ENCODE results near the gene RIOK3. TPM values are rescaled to one million over a fixed set of nuclear protein-coding genes. Genes with fewer than 3 reads are reported as not detected.

RIOK3 gene
- total and polyA plus RNA-seq, 2 of the 4 experiments (the other 2 are of a cell fraction), result 21.5 to 38.9 TPM

DNA sequence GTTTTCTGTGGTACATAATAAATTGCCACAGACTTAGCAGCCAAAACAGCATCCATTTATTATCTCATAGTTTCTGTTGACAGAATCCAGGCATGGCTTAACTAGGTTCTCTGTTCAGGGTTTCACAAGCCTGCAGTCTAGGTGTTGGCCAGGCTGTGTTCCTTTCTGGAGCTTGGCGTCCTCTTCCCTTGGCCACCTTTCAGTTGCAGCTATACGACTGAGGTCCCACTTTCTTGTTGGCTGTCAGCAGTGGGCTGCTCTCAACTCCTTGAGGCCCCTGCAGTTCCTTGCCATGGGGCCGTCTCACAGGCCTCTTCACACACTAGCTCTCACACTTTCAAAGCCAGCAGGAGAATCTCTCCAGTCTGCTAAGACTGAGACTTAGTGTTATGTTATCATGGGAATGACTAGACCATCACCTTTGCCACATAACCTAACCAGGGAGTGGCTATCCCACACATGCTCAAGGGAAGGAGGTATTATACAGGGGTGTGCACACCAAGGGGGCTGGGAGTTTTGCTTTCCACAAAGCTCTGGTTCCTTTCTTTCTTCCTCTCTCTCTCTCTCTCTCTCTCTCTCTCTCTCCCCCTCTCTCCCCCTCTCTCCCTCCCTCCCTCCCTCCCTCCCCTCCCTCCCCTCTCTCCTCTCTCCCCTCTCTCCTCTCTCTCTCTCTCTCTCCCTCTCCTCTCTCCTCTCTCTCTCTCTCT is 15.8 kb downstream of the RIOK3 start:
- BruUV-seq (replicated peaks), result no TSS peak

More for the DNA sequence above, 15.8 kb downstream of the RIOK3 start:
- POLR2A ChIA-PET (ENCODE audit: unreplicated experiment), result no interaction called here
- H3K4me1 ChIP-seq (ENCODE audit: control insufficient read depth, insufficient read depth, low read length), result no peaks in the 10 kb centered on the region
- H3K14ac ChIP-seq (replicated peaks; ENCODE audit: low read depth, low read length), result no peak overlapping the region
- dilution Hi-C loops (cut with HindIII; ENCODE audit: low sequenced_read_pairs, unreplicated experiment) (no loop called here), intact Hi-C loops (cut with micrococcal nuclease) (no loop called here), in situ Hi-C loops (cut with MboI; ENCODE audit: low sequenced_read_pairs) (no loop called here)
- H2AFZ ChIP-seq (replicated peaks; ENCODE audit: low read length, poor library complexity), result no peak overlapping the region
- CTCF ChIA-PET, result no interaction called here
- H3K9me1 ChIP-seq (ENCODE audit: insufficient read depth, low read length), result no peaks in the 10 kb centered on the region
- H2BK15ac ChIP-seq (ENCODE audit: low read depth, low read length), result no peak overlapping the region
- H2BK5ac ChIP-seq (ENCODE audit: low read depth, low read length, poor library complexity, severe bottlenecking), result no peak overlapping the region
- H3K4ac ChIP-seq (ENCODE audit: low read depth, low read length), result no peak overlapping the region
- H4K20me1 ChIP-seq (ENCODE audit: insufficient read depth, low read length), result peaks cover 3% of the 10 kb centered on the region; the same call in 1 of the 2 replicates
- H4K91ac ChIP-seq (ENCODE audit: insufficient read depth, low read depth, low read length), result no peak overlapping the region
- TF ChIP-seq BHLHE40 (IDR thresholded peaks at IDR 0.05; ENCODE audit: low read depth, low read length) (no peak), CEBPB (IDR thresholded peaks at IDR 0.05; ENCODE audit: low read depth, low read length) (no peak), MAZ (IDR thresholded peaks at IDR 0.05; ENCODE audit: borderline replicate concordance, low read depth, low read length) (no peak), MAFK (IDR thresholded peaks at IDR 0.05; ENCODE audit: low read depth, low read length) (no peak), FOS (IDR thresholded peaks at IDR 0.05; ENCODE audit: low read depth, low read length) (no peak), RCOR1 (IDR thresholded peaks at IDR 0.05; ENCODE audit: insufficient replicate concordance, low read length) (no peak), SMC3 (IDR thresholded peaks at IDR 0.05; ENCODE audit: low read depth, low read length) (no peak), MXI1 (IDR thresholded peaks at IDR 0.05; ENCODE audit: borderline replicate concordance, low read depth, low read length) (no peak), CHD1 (IDR thresholded peaks at IDR 0.05; ENCODE audit: low read depth, low read length) (no peak), NFE2L2 (IDR thresholded peaks at IDR 0.05; ENCODE audit: low read depth, low read length) (no peak), RFX5 (IDR thresholded peaks at IDR 0.05; ENCODE audit: low read depth, low read length) (no peak), RAD21 (IDR thresholded peaks at IDR 0.05; ENCODE audit: low read length) (no peak)
- TF ChIP-seq, protein P1, sequence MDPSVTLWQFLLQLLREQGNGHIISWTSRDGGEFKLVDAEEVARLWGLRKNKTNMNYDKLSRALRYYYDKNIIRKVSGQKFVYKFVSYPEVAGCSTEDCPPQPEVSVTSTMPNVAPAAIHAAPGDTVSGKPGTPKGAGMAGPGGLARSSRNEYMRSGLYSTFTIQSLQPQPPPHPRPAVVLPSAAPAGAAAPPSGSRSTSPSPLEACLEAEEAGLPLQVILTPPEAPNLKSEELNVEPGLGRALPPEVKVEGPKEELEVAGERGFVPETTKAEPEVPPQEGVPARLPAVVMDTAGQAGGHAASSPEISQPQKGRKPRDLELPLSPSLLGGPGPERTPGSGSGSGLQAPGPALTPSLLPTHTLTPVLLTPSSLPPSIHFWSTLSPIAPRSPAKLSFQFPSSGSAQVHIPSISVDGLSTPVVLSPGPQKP (IDR thresholded peaks at IDR 0.05; ENCODE audit: borderline replicate concordance, low read depth, low read length), result no peak
- TF ChIP-seq, protein P2, sequence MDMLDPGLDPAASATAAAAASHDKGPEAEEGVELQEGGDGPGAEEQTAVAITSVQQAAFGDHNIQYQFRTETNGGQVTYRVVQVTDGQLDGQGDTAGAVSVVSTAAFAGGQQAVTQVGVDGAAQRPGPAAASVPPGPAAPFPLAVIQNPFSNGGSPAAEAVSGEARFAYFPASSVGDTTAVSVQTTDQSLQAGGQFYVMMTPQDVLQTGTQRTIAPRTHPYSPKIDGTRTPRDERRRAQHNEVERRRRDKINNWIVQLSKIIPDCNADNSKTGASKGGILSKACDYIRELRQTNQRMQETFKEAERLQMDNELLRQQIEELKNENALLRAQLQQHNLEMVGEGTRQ (IDR thresholded peaks at IDR 0.05; ENCODE audit: low read depth, low read length), result no peak
- TF ChIP-seq, protein P3, sequence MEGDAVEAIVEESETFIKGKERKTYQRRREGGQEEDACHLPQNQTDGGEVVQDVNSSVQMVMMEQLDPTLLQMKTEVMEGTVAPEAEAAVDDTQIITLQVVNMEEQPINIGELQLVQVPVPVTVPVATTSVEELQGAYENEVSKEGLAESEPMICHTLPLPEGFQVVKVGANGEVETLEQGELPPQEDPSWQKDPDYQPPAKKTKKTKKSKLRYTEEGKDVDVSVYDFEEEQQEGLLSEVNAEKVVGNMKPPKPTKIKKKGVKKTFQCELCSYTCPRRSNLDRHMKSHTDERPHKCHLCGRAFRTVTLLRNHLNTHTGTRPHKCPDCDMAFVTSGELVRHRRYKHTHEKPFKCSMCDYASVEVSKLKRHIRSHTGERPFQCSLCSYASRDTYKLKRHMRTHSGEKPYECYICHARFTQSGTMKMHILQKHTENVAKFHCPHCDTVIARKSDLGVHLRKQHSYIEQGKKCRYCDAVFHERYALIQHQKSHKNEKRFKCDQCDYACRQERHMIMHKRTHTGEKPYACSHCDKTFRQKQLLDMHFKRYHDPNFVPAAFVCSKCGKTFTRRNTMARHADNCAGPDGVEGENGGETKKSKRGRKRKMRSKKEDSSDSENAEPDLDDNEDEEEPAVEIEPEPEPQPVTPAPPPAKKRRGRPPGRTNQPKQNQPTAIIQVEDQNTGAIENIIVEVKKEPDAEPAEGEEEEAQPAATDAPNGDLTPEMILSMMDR (conservative IDR thresholded peaks at IDR 0.05; ENCODE audit: low read depth, low read length), result no peak
- H2AK5ac ChIP-seq (ENCODE audit: low read depth, low read length), result no peak overlapping the region
- no peak for ATAC-seq (ENCODE audit: low read depth)
- H2BK20ac ChIP-seq (ENCODE audit: low read depth, low read length), result no peak overlapping the region
- no peak overlapping the region for H3K4me2 ChIP-seq (ENCODE audit: low read depth, low read length)
- peaks cover 57% of the 10 kb centered on the region for H3K36me3 ChIP-seq (ENCODE audit: control insufficient read depth, insufficient read depth, low read length)
- DNase-seq, result no peak
- no peak overlapping the region for H2BK120ac ChIP-seq (ENCODE audit: low read depth, low read length)
- no peaks in the 10 kb centered on the region for H3K9me3 ChIP-seq (ENCODE audit: control insufficient read depth, insufficient read depth, low read length)
- H3K56ac ChIP-seq (ENCODE audit: extremely low read depth, insufficient read depth, low read length), result no peak overlapping the region
- no peak overlapping the region for H4K5ac ChIP-seq (ENCODE audit: low read depth, low read length)
- no peak overlapping the region for H3K18ac ChIP-seq (ENCODE audit: low read depth, low read length)
- no peak overlapping the region for H3K4me3 ChIP-seq (ENCODE audit: insufficient read depth, low read depth, low read length)
- no peak overlapping the region for H4K8ac ChIP-seq (ENCODE audit: low read depth in 2 of 2, low read length in 2 of 2)
- 80% methylated on average over 1 of the region's 3 CpGs; no CpG with 5 or more reads in 1 of the 2 experiments for WGBS, 2 experiments (ENCODE audit: extremely low coverage in 2 of 2, insufficient read length in 1 of 2)
- H3K23ac ChIP-seq (ENCODE audit: low read depth, low read length), result no peak overlapping the region
- H3K27ac ChIP-seq (ENCODE audit: insufficient read depth, low read length), result no peak overlapping the region
- no peak overlapping the region for H2AK9ac ChIP-seq (replicated peaks; ENCODE audit: low read depth, low read length, poor library complexity)
- no peaks in the 10 kb centered on the region for H3K27me3 ChIP-seq (ENCODE audit: control insufficient read depth, insufficient read depth, low read length)
- no peak overlapping the region for H3K9ac ChIP-seq (ENCODE audit: low read depth, low read length)
- H3K79me1 ChIP-seq (ENCODE audit: low read depth in 1 of 2, low read length in 2 of 2), result peaks cover 17 to 30% of the 10 kb centered on the region in 2 experiments; a peak in 3 of 4 replicates
